WTC11 (cell line): ENCODE data around the gene PSEN1. TPM values are rescaled to one million over a fixed set of nuclear protein-coding genes. Genes with fewer than 3 reads are reported as not detected.

Experiments used
- ATAC-seq: fragments of 200-7000 bp; cut with Tn5 transposase; 2 replicates; pipeline ENCODE4 v1.10.0; 2021; ENCODE audit warnings: mild to moderate bottlenecking, moderate library complexity
- CTCF ChIA-PET: fragments of 300-600 bp; sonication (Branson Sonifier 250); formaldehyde crosslinking; loops from one replicate; lab custom pipeline; 2021; ENCODE audit warnings: antibody characterized with exemption; lab: Charles Lee
- POLR2A ChIA-PET: fragments of 350-600 bp; sonication (Branson Sonifier 250); formaldehyde crosslinking; loops from one replicate; lab custom pipeline; 2021; ENCODE audit warnings: antibody characterized with exemption; lab: Charles Lee
- DNase-seq: peaks from one replicate; pipeline ENCODE4 v3.0.0; 2021; ENCODE audit warnings: low spot score
- H3K27ac Mint-ChIP-seq: 2 replicates; pipeline ENCODE4 v1.8.0; 2021; ENCODE audit warnings: mixed read lengths
- H3K27me3 Mint-ChIP-seq: 2 replicates; pipeline ENCODE4 v1.8.0; 2021; ENCODE audit warnings: low read depth, mild to moderate bottlenecking, moderate library complexity, mixed read lengths
- H3K36me3 Mint-ChIP-seq: 2 replicates; pipeline ENCODE4 v1.8.0; 2021; ENCODE audit warnings: mixed read lengths
- H3K4me1 Mint-ChIP-seq: 2 replicates; pipeline ENCODE4 v1.8.0; 2022; ENCODE audit warnings: mixed read lengths
- H3K4me3 Mint-ChIP-seq: 2 replicates; pipeline ENCODE4 v1.8.0; 2021; ENCODE audit warnings: mild to moderate bottlenecking, moderate library complexity, mixed read lengths
- H3K9me3 Mint-ChIP-seq: 2 replicates; pipeline ENCODE4 v1.8.0; 2021; ENCODE audit warnings: mixed read lengths
- AR ChIP-seq: fragments of 250-450 bp; sonication (Bioruptor Pico); IDR thresholded peaks from 2 replicates; pipeline ENCODE4 v1.9.0; 2021; ENCODE audit warnings: mild to moderate bottlenecking
- ATF2 ChIP-seq: sonication (generic); formaldehyde crosslinking; IDR thresholded peaks from 2 replicates; pipeline ENCODE4 v1.8.1; 2022; ENCODE audit warnings: low read depth, missing genetic modification reagents, borderline replicate concordance
- CTCF ChIP-seq: fragments of 200-600 bp; IDR thresholded peaks from 2 replicates; pipeline ENCODE4 v1.8.0; 2022; ENCODE audit warnings: antibody characterized with exemption
- E2F1 ChIP-seq: sonication (generic); formaldehyde crosslinking; IDR thresholded peaks from 2 replicates; pipeline ENCODE4 v1.8.0; 2022; ENCODE audit warnings: mild to moderate bottlenecking, missing genetic modification reagents
- FOXK1 ChIP-seq: sonication (generic); formaldehyde crosslinking; IDR thresholded peaks from 2 replicates; pipeline ENCODE4 v1.8.0; 2022; ENCODE audit warnings: mild to moderate bottlenecking, moderate library complexity, missing genetic modification reagents
- HMGA2 ChIP-seq: fragments of 250-450 bp; sonication (Bioruptor Pico); IDR thresholded peaks from 2 replicates; pipeline ENCODE4 v1.4.0; 2021; ENCODE audit warnings: mild to moderate bottlenecking, moderate library complexity
- JUN ChIP-seq: sonication (generic); formaldehyde crosslinking; IDR thresholded peaks from 2 replicates; pipeline ENCODE4 v1.8.0; 2023; ENCODE audit warnings: mild to moderate bottlenecking, missing genetic modification reagents
- MAX ChIP-seq: sonication (generic); formaldehyde crosslinking; IDR thresholded peaks from 2 replicates; pipeline ENCODE4 v1.8.0; 2022; ENCODE audit warnings: mild to moderate bottlenecking, missing genetic modification reagents
- MXD4 ChIP-seq: fragments of 250-450 bp; sonication (Bioruptor Pico); IDR thresholded peaks from 2 replicates; pipeline ENCODE4 v1.8.0; 2021; ENCODE audit warnings: mild to moderate bottlenecking, moderate library complexity, borderline replicate concordance
- PRDM15 ChIP-seq: sonication (generic); formaldehyde crosslinking; IDR thresholded peaks from 2 replicates; pipeline ENCODE4 v1.8.0; 2022; ENCODE audit warnings: missing genetic modification reagents
- TEAD1 ChIP-seq: sonication (generic); formaldehyde crosslinking; IDR thresholded peaks from 2 replicates; pipeline ENCODE4 v1.8.0; 2022; ENCODE audit warnings: mild to moderate bottlenecking, missing genetic modification reagents
- TP53 ChIP-seq: sonication (generic); formaldehyde crosslinking; IDR thresholded peaks from 2 replicates; pipeline ENCODE4 v1.8.1; 2023; ENCODE audit warnings: mild to moderate bottlenecking, missing genetic modification reagents
- ZBTB21 ChIP-seq: sonication (generic); formaldehyde crosslinking; IDR thresholded peaks from 2 replicates; pipeline ENCODE4 v1.8.1; 2023; ENCODE audit warnings: mild to moderate bottlenecking, missing genetic modification reagents, borderline replicate concordance
- ZNF138 ChIP-seq: sonication (generic); formaldehyde crosslinking; conservative IDR thresholded peaks from 2 replicates; pipeline ENCODE4 v1.8.1; 2022; ENCODE audit warnings: mild to moderate bottlenecking, moderate library complexity, missing genetic modification reagents
- ZNF263 ChIP-seq: sonication (generic); formaldehyde crosslinking; IDR thresholded peaks from 2 replicates; pipeline ENCODE4 v1.8.1; 2022; ENCODE audit warnings: low read depth, mild to moderate bottlenecking, moderate library complexity, missing genetic modification reagents
- ZNF396 ChIP-seq: fragments of 250-450 bp; sonication (Bioruptor Pico); IDR thresholded peaks from 2 replicates; pipeline ENCODE4 v1.8.0; 2021; ENCODE audit warnings: mild to moderate bottlenecking, moderate library complexity, borderline replicate concordance
- ZNF416 ChIP-seq: fragments of 250-450 bp; sonication (Bioruptor Pico); IDR thresholded peaks from 2 replicates; pipeline ENCODE4 v1.9.0; 2021; ENCODE audit warnings: mild to moderate bottlenecking, inconsistent platforms
- ZNF423 ChIP-seq: fragments of 250-450 bp; sonication (Bioruptor Pico); IDR thresholded peaks from 2 replicates; pipeline ENCODE4 v2.1.2; 2022; ENCODE audit warnings: mild to moderate bottlenecking, moderate library complexity
- total RNA-seq: library from RNA; stranded (reverse); gene quantifications from 3 replicates; pipeline ENCODE4 v1.2.3, GENCODE V29; 2021

The PSEN1 gene
- total RNA-seq, 1 experiment from 2014 or later = 26.6 TPM

- TF ChIP-seq ATF2 (CRISPR knock-in tag) (no peak), TEAD1 (no peak), ZNF396 (CRISPR knock-in tag) (no peak)
Measured at GRCh38 chr14:73230051-73230450, 93.7 kb downstream of the PSEN1 start (continued).

GRCh38 chr14:73231981-73232851 lies 95.9 kb downstream of the PSEN1 start:
- H3K27ac Mint-ChIP-seq = no peak overlapping the region
- no peak overlapping the region for H3K4me3 Mint-ChIP-seq
- no peaks in the 10 kb centered on the region for H3K9me3 Mint-ChIP-seq
- peaks cover 61% of the 10 kb centered on the region for H3K4me1 Mint-ChIP-seq
- 0 out of 2 replicates have a peak, but pooled peaks have one; percentile 26 for TF ChIP-seq MAX
- peak; percentile 32; the same call in 1 of the 2 replicates for TF ChIP-seq PRDM15 (CRISPR knock-in tag)
- TF ChIP-seq CTCF = peak; percentile 38
- TF ChIP-seq ZNF416 (CRISPR knock-in tag) = no peak
- no peak for TF ChIP-seq FOXK1
- no peak for TF ChIP-seq E2F1
- ChIA-PET CTCF (interaction anchor here (0.6 to 3.1 kb wide), 44 partner anchors 9 to 402 kb away, joined by 3 to 29 read pairs (median 4); partner anchors contain the start of genes NUMB, PSEN1 and RIOX1), POLR2A (interaction anchor here (0.6 to 1.6 kb wide), 3 partner anchors 15 to 226 kb away, joined by 3 to 4 read pairs (median 4); partner anchors contain the start of gene NUMB)
- no peaks in the 10 kb centered on the region for H3K36me3 Mint-ChIP-seq
- DNase-seq (peak; percentile 82), ATAC-seq (peak; percentile 69)
- H3K27me3 Mint-ChIP-seq = peaks cover 26% of the 10 kb centered on the region

- ChIA-PET CTCF (interaction anchor here (1.0 to 3.1 kb wide), 22 partner anchors 10 to 401 kb away, joined by 3 to 29 read pairs (median 6); partner anchors contain the start of gene PSEN1), POLR2A (interaction anchor here (0.5 to 1.6 kb wide), 3 partner anchors 38 to 225 kb away, joined by 3 to 4 read pairs (median 3); partner anchors contain the start of gene NUMB)
- DNase-seq (no peak), ATAC-seq (no peak)
- Mint-ChIP-seq H3K27ac (no peak overlapping the region), H3K4me1 (peaks cover 58% of the 10 kb centered on the region), H3K9me3 (no peaks in the 10 kb centered on the region), H3K27me3 (peaks cover 27% of the 10 kb centered on the region), H3K36me3 (no peaks in the 10 kb centered on the region), H3K4me3 (no peak overlapping the region)
- TF ChIP-seq TP53 (CRISPR knock-in tag) (no peak), ZNF138 (CRISPR knock-in tag) (no peak), ZNF263 (no peak), AR (CRISPR knock-in tag) (no peak), ZNF423 (CRISPR knock-in tag) (no peak), TEAD1 (no peak), MAX (no peak), MXD4 (CRISPR knock-in tag) (no peak), ZBTB21 (CRISPR knock-in tag) (no peak), HMGA2 (CRISPR knock-in tag) (no peak), JUN (CRISPR knock-in tag) (no peak)
Measured at GRCh38 chr14:73232984-73233383, 96.7 kb downstream of the PSEN1 start.
